Middle frontal gyrus (tissue), 1 donor: ENCODE data around the gene INPP5A.

Experiments
- DNase-seq: peaks from one replicate; pipeline ENCODE4 v3.0.0-alpha.2; 2015; ENCODE audit warnings: low spot score; ENCODE audit errors: extremely low spot score

Gene INPP5A

DNA sequence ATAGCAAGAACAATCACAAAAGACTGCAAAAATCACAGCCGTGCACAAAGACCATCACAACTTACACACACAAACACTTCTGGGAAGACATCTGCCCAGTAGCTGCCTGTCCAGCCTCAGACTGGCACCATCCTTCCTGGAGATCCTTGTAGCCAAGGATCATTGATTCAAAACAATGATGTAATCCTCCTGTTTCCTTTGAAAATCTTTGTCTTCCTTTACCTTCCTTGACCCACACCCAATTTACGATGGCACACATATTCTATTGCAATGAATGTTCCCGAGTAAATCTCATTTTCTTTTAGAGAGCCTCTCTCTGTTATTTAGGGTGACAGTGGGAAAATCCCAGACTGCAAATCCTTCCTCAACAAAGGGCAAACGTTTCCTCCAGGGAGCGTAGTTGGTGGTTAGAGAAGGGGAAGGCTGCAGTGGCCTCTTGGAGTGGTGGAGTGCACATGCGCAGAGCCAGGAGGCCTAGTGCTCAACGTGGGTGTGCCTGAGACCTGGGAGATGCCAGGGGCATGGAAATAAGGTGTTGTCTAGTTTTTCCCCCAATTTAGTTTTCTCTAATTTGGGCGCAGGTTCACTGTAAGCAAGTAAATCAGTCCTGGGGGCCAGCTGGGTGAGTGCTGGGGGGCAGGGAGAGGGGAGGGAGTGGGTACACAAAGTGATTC lies 3.1 kb upstream of the INPP5A start:
- no peak for DNase-seq

DNA sequence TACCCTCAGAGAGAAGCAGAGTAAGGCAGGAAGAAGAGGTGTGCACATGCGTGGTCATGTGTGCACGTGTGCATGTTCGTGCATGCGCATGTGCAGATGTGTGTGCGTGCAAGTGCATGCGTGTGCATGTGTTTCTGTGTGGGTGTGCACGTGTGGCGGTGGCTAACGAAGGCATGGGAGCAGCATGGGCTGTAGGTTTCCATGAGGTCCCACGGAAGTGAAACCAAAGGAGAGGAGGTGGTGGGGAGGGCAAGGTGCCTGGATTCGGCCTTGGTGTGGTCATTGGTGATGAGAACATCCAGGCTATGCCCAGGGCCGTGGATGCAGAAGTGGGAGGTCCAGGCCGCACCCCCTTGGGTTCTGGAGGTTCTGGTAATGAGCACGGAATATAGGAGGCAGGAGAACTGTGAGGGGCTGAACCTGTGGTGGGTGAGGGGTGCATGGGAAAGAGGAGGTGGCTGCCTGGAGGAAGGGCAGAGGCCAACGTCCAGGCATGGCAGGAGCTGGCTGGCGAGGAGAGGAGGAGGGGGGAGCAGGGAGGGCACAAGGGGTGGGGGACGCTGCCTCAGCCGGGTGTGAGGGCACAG lies 2.4 kb upstream of the INPP5A start:
- DNase-seq: no peak

- DNase-seq: peak; percentile 3
Measured at GRCh38 chr10:132536241-132536876, 1.2 kb upstream of the INPP5A start.

DNA sequence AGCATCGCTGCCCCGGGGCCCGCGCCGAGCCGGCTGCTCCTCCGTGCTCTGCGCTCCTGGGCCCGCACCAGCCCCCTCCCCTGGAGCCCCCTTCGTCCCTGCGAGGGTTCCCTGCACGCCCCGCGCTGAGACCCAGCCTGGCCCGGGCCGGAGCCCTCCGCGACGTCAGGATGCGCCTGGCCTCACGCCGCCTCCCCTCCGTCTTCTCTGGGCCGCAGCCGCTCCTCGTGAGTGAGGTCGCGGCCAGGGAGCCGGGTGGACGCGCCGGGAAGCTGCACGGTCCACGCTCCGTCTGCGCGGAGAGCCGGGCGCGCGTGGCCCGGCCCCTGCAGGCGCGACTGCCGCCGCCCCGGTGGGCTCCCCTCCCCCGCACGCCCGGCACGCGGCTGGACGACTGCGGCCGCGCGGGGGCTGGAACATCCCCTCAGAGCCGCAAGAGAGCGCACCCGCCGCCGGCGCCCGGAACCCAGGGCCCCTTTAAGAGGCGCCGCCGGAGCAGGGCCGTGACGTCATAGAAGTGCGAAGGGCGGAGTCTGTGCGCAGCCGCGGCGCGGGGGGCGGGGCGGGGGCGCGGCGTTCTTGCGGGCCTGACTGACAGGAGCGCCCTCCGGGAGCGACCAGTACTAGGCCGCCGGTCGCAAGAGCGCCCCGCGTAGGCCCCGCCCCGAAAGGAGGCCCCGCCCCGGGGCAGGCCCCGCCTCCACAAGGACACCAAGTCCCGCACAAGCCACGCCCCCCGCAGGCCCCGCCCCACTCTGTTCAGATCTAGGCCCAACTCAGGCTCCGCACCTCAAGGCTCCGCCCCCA lies 507 bp upstream of the INPP5A start:
- DNase-seq: peak; percentile 98

GRCh38 chr10:132538031-132538789 lies 623 bp downstream of the INPP5A start:
- no peak for DNase-seq

- no peak for DNase-seq
Measured at GRCh38 chr10:132538790-132539421, 1.3 kb downstream of the INPP5A start.

DNA sequence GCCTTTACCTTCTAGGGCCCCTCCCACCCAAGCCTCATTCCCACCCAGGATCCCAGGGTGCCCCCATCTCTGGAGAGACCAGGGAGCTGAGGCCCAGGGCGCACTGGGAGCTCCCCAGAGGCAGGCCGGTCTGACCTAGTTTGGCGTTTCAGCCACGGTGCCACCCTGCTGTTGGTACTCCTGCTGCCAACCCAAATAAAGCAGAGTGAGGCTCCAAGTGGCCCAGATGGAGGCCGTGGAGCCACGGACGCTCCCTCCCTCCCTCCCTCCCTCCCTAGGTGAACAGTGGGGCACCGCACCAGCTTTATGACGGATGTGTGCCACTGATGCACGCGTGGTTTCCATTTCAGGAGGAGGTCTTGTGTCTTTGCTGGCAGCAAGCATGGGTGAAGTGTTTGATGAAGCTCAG lies 1.8 kb downstream of the INPP5A start:
- no peak for DNase-seq

DNA sequence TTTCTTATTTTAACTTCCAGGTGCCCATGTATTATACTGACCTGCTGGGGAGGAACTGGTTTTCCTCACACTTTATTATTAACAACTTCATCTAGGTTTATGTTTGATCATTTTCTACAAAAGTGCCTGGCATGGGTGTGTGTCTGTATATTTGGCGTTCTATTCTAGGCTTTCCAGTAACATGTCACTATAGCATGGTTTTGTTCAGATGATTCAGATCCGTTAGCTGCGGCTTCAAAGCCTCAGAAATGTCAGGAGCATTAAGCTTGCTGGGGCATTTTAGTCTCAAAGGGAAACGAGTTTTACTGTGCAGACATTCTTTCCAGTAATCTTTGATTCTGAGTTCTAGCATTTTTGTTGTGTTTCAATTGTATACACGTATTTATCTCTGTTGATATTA lies 2.3 kb downstream of the INPP5A start:
- DNase-seq: no peak

GRCh38 chr10:132540456-132540855 lies 2.9 kb downstream of the INPP5A start:
- DNase-seq: no peak

DNA sequence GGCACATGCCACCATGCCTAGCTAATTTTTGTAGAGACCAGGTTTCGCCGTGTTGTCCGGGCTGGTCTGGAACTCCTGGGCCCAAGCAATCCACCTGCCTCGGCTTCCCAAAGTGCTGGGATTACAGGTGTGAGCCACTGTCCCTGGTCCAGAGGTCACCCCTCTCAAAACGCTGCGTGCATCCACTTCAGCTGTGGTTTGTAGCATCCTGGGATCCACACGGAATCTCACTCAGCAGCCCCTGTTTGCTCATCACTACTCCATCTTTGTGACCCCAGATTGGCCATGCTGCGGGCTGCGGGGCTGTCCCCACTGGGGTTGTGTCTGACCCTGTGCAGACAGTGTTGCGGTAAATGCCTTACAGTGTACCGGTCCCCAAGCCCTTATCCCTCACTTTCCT lies 3.5 kb downstream of the INPP5A start:
- no peak for DNase-seq

- DNase-seq: no peak
Measured at GRCh38 chr10:132541601-132542011, 4.0 kb downstream of the INPP5A start.

DNA sequence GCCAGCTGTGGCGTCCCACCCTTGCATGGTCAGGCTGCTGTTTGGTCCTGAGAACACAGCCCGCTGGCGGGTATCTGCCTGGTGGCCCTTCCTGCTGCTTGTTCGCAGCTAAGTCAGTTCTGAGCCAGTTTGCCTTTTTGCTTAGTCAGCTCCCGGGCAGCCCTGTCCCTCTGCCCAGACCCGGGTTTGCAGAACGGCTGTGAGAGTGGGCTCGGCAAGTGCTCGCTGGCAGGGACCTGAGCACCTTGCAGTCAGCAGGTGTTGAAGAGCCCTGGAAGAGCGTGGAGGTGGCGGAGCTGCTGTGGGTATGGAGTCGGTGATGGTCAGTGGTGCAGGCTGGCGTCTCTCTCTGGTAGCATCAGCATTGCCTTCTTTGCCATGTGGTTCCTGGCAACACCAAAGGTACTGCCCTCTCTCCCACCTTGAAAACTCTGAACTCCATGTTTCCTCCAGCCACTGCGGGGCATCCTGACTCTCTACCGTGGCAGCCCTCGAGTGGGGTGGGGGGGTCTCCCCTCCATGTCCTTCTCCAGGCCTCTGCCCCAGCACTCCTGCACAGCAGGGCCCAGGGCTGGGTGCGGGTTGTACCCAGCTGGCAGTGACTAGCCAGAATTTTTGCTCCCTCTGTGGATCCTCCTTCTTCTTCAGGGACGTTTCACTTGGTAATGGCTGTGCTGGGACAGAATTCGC lies 4.6 kb downstream of the INPP5A start:
- DNase-seq: no peak

- DNase-seq: no peak
Measured at GRCh38 chr10:132542819-132543218, 5.2 kb downstream of the INPP5A start.

DNA sequence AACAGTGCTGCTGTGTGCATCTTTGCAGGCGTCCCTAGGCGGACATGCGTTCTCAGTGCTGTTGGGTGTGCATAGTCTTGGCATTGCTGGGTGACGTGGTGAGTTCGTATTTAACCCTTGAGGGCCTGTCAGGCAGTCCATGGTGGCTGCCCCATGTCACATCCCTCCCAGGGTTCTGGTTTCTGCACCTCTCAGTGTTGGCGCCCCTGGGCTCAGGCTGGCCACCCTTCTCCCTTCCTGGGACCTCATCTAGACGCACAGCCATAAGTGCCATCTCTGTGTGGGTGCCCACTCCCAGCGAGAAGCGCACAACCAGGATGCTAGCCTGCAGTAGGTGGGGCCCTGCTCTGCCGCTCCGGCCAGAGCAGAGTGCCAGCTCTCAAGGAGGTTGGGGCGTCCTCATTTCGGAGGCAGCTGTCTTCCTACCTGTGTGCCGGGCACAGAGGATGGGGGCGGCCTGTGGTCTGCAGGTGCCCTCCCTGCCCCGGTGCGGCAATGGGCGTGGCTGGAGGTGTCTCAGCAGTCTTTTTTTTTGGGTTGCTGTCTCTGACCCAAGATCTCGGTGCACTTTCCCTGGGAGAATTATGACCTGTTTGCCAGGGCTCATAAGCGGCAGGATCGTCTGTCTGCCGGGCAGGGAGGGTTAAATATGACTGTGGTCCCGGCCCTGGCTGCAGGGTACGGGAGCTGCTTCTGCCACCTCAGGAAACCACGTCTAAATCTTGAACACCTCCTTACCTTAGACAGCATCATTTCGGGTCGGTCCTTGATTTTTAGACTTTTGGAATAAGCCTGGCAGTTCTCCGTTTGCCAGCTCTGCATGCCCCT lies 6.5 kb downstream of the INPP5A start:
- DNase-seq: no peak

DNA sequence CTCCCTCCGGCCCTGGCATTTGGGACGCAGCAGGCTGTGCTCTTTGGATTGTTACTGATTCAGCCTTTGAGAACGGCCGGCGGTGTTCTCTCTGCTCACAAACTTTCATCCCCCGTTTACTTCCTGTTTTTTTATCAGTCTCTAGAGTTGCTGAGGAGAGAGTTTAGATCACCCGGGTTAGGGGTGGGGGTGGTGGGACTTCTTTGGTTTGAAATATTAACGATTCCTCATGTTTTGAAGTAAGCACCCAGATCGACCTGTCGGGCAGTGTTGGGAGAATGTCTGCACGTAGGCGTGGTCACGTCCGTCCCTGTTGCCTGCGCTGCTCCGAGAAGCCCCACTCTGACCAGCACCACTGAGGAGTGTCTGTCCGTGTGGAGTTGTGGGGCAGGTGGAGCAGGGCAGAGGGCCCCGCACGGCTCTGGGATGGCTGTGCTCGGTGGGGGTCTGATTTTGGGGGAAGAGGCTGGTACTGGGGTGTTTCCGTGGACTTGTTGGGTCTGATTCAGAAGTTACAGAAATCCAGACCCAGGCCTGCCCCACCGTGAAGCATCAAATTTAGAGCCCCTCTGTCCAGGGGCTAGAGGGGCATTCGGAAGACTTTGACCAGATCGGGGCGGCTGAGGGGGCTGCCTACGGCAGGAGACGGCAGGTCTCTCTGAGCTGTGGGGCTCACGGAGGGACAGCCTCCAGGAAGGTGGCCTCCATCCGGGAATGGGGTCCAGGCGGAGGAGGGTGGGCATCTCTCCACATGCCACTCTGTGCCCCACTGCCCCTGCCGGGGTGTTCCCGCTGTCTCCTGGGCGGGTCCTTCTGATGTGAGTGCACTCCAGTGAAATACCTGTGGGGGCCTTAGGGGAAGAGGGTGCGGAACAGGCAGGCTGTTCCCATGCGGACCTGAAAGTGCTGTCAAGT lies 7.4 kb downstream of the INPP5A start:
- DNase-seq: no peak

GRCh38 chr10:132545659-132546367 lies 8.2 kb downstream of the INPP5A start:
- DNase-seq: no peak

DNA sequence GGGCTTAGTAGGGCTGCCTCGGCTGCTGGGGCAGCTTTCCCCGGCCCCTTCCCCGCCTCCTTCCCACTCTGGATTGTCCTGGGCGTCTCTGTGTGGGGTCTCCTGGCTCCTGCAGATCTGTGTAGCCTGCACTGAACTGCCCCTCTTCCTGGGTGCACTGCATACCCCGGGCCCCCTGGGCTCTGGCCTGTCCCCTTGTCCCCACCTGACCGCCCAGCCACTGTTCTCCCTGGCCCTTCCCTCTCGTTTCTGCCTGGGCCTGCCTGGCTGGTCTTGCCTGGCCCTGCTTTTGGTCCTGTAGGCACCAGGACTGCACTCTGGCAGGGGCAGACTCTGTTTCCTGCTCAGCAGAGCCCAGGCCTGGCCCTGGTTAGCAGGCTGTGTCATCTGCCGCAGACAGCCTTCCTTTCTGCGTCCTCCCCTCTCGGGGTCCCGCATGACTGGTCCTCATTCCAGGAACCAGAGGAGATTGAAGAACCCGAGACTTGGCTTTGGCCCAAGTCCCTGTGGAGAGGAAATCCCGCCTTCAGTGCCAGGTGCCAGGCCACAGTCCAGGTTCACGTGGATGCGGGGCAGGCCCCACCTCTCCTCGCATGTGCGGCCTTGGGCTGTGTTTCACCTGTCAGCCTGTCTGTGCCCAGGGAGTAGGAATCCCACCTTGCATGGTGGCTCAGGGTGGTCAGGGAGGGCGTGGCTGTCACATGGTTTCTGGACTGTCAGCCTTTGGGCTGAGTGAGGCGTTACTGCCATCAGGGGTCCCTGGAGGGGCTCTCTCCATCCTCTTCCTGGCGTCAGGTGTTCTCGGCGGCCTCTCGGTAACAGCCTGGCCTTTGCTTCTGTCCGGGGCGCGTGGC lies 9.2 kb downstream of the INPP5A start:
- DNase-seq: no peak
